ENCODE results near the gene ISYNA1.
"Not testable (repeated sequence)": the region's sequence is repeated elsewhere in the genome, so short reads cannot be mapped to it uniquely, and the experiment has no call there.

The ISYNA1 gene

GRCh38 chr19:18419195-18419698 is 18.7 kb downstream of the ISYNA1 start, which contains the start of gene SSBP4:
Gene SSBP4 (plus strand): TSS chr19:18419398. CDS start chr19:18419649, 251 bp downstream.
- no peak for DNase-seq (ENCODE audit: low read depth)

GRCh38 chr19:18418483-18419194 is 19.3 kb downstream of the ISYNA1 start:
- DNase-seq (ENCODE audit: low read depth): no peak

GRCh38 chr19:18418029-18418482 is 19.9 kb downstream of the ISYNA1 start:
- no peak for DNase-seq (ENCODE audit: low read depth)

GRCh38 chr19:18417250-18418028 is 20.5 kb downstream of the ISYNA1 start:
- DNase-seq (ENCODE audit: low read depth): no peak

- no peak for DNase-seq (ENCODE audit: low read depth)
Measured at GRCh38 chr19:18416778-18417249, 21.1 kb downstream of the ISYNA1 start.

- DNase-seq (ENCODE audit: low read depth): no peak
Measured at GRCh38 chr19:18415178-18415867, 22.6 kb downstream of the ISYNA1 start.

GRCh38 chr19:18414504-18415177 is 23.3 kb downstream of the ISYNA1 start:
- no peak for DNase-seq (ENCODE audit: low read depth)

- DNase-seq (ENCODE audit: low read depth): no peak
Measured at GRCh38 chr19:18412610-18413239, 25.2 kb downstream of the ISYNA1 start.

GRCh38 chr19:18408053-18408476 is 29.9 kb downstream of the ISYNA1 start:
- DNase-seq (ENCODE audit: low read depth): no peak

GRCh38 chr19:18406749-18407148 is 31.2 kb downstream of the ISYNA1 start:
- no peak for DNase-seq (ENCODE audit: low read depth)

- DNase-seq (ENCODE audit: low read depth): not testable (repeated sequence)
Measured at GRCh38 chr19:18405754-18406153, 32.2 kb downstream of the ISYNA1 start.

GRCh38 chr19:18402455-18403248 is 35.3 kb downstream of the ISYNA1 start:
- not testable (repeated sequence) for DNase-seq (ENCODE audit: low read depth)

- DNase-seq (ENCODE audit: low read depth): no peak
Measured at GRCh38 chr19:18401580-18402112, 36.3 kb downstream of the ISYNA1 start.

- no peak for DNase-seq (ENCODE audit: low read depth)
Measured at GRCh38 chr19:18399008-18399407, 38.9 kb downstream of the ISYNA1 start.

- no peak for DNase-seq (ENCODE audit: low read depth)
Measured at GRCh38 chr19:18397242-18398202, 40.4 kb downstream of the ISYNA1 start, which contains the start of gene LRRC25. Gene LRRC25 (minus strand): TSS chr19:18397622. CDS start chr19:18396963, 659 bp downstream.

GRCh38 chr19:18396471-18397241 is 41.3 kb downstream of the ISYNA1 start:
- DNase-seq (ENCODE audit: low read depth): no peak

GRCh38 chr19:18393836-18394235 is 44.1 kb downstream of the ISYNA1 start:
- DNase-seq (ENCODE audit: low read depth): no peak

- no peak for DNase-seq (ENCODE audit: low read depth)
Measured at GRCh38 chr19:18392926-18393325, 45.0 kb downstream of the ISYNA1 start.

Data from stimulated activated CD8-positive, alpha-beta memory T cell treated with anti-CD3 and anti-CD28 coated beads, Interleukin-7, amount 100 ng/mL, for 24 hours (primary cell).